Left colon (tissue), 2 donors: Measurements from ENCODE around the gene RNF144B. TPM values are rescaled to one million over a fixed set of nuclear protein-coding genes. Genes with fewer than 3 reads are reported as not detected.
"Not testable (repeated sequence)": the region's sequence is repeated elsewhere in the genome, so short reads cannot be mapped to it uniquely, and the experiment has no call there.

Experiments
- ATAC-seq: fragments of 200-7000 bp; cut with Tn5 transposase; one replicate; pipeline ENCODE4 v1.9.1; 2020; ENCODE audit warnings: mild to moderate bottlenecking, moderate library complexity
- DNase-seq, 2 donors: peaks; one replicate each; pipeline ENCODE4 v3.0.0-alpha.2; 2020
- intact Hi-C, 2 donors: fragments of 100-400 bp; cut with DNase I in 1 of 2; cut with micrococcal nuclease in 1 of 2; formaldehyde crosslinking; loops; one replicate each; pipeline versions ENCODE4 v1.11.2 to v1.14.0; 2022; cut with DNase I, micrococcal nuclease
- total RNA-seq, 2 donors: library from RNA; stranded (reverse); fragmentation: NEBNext Ultra II Directional; extraction: Animal tissue kit (Norgen Biotek cat#: 25700); gene quantifications; one replicate each; pipeline ENCODE4 v1.2.1, GENCODE V29; 2021
- donor health status: DM: no; HTN: no; CAD: no.
- donor health status: DM: yes; HTN: yes; CAD: no.

Gene RNF144B
- total RNA-seq, 2 donors from 2014 or later: 4.5 to 4.9 TPM

- intact Hi-C loops, ATAC-seq, DNase-seq: not testable (repeated sequence)
Observed at GRCh38 chr6:18398225-18398624, 11.1 kb downstream of the RNF144B start.

GRCh38 chr6:18400831-18401446 is 13.8 kb downstream of the RNF144B start:
- ATAC-seq (no peak), DNase-seq (no peak)
- intact Hi-C loops: no loop called here

GRCh38 chr6:18404965-18405364 is 17.8 kb downstream of the RNF144B start:
- intact Hi-C loops, DNase-seq, ATAC-seq: not testable (repeated sequence)

GRCh38 chr6:18405477-18406293 is 18.5 kb downstream of the RNF144B start:
- ATAC-seq (peak; percentile 62), DNase-seq (no peak)
- intact Hi-C loops: no loop called here

- intact Hi-C loops: no loop called here
- no peak for DNase-seq
- no peak for ATAC-seq
Observed at GRCh38 chr6:18406955-18407749, 20.0 kb downstream of the RNF144B start.

GRCh38 chr6:18409602-18410001 is 22.5 kb downstream of the RNF144B start:
- intact Hi-C loops, ATAC-seq: not testable (repeated sequence)

GRCh38 chr6:18410412-18410811 is 23.3 kb downstream of the RNF144B start:
- ATAC-seq (no peak), DNase-seq (no peak)
- intact Hi-C loops: no loop called here

More at GRCh38 chr6:18409602-18410001, 22.5 kb downstream of the RNF144B start:
- not testable (repeated sequence) for DNase-seq

GRCh38 chr6:18412068-18412467 is 24.9 kb downstream of the RNF144B start:
- intact Hi-C loops: no loop called here
- ATAC-seq (no peak), DNase-seq (no peak)

- intact Hi-C loops: no loop called here
- no peak for DNase-seq
- ATAC-seq: no peak
Observed at GRCh38 chr6:18412644-18413043, 25.5 kb downstream of the RNF144B start.

- DNase-seq (no peak), ATAC-seq (no peak)
- intact Hi-C loops: no loop called here
Observed at GRCh38 chr6:18413381-18413780, 26.2 kb downstream of the RNF144B start.

GRCh38 chr6:18414116-18414515 is 27.0 kb downstream of the RNF144B start:
- intact Hi-C loops: no loop called here
- no peak for ATAC-seq
- DNase-seq: no peak

- ATAC-seq: no peak
- DNase-seq: no peak
- intact Hi-C loops: no loop called here
Observed at GRCh38 chr6:18415207-18415606, 28.1 kb downstream of the RNF144B start.

- intact Hi-C loops: no loop called here
- ATAC-seq: no peak
- DNase-seq: no peak
Observed at GRCh38 chr6:18415671-18416340, 28.7 kb downstream of the RNF144B start.

GRCh38 chr6:18416341-18416679 is 29.2 kb downstream of the RNF144B start:
- intact Hi-C loops: no loop called here
- no peak for ATAC-seq

GRCh38 chr6:18420328-18420727 is 33.2 kb downstream of the RNF144B start:
- intact Hi-C loops: no loop called here
- ATAC-seq: no peak

More at GRCh38 chr6:18416341-18416679, 29.2 kb downstream of the RNF144B start:
- DNase-seq: no peak

GRCh38 chr6:18422136-18422535 is 35.0 kb downstream of the RNF144B start:
- ATAC-seq (no peak), DNase-seq (no peak)
- intact Hi-C loops: no loop called here

More at GRCh38 chr6:18420328-18420727, 33.2 kb downstream of the RNF144B start:
- DNase-seq: no peak

GRCh38 chr6:18423426-18423825 is 36.3 kb downstream of the RNF144B start:
- DNase-seq: no peak
- intact Hi-C loops: no loop called here
- ATAC-seq: no peak

- intact Hi-C loops: no loop called here
- no peak for DNase-seq
- ATAC-seq: no peak
Observed at GRCh38 chr6:18424201-18424600, 37.1 kb downstream of the RNF144B start.

- intact Hi-C loops: no loop called here
- DNase-seq: no peak
- ATAC-seq: no peak
Observed at GRCh38 chr6:18425218-18425617, 38.1 kb downstream of the RNF144B start.
